Activated CD8-positive, alpha-beta memory T cell treated with anti-CD3 and anti-CD28 coated beads, Interleukin-2, amount 50 U/mL, for 24 hours (primary cell): ENCODE data around the gene CAPNS1.
"Not testable (repeated sequence)": the region's sequence is repeated elsewhere in the genome, so short reads cannot be mapped to it uniquely, and the experiment has no call there.

Source experiments
- DNase-seq: peaks from one replicate; pipeline ENCODE4 v3.0.0-alpha.2; 2020; ENCODE audit errors: extremely low read depth

CAPNS1 gene

GRCh38 chr19:36151144-36152018, 11.5 kb downstream of the CAPNS1 start:
- no peak for DNase-seq

GRCh38 chr19:36152019-36152351, 12.1 kb downstream of the CAPNS1 start:
- no peak for DNase-seq

GRCh38 chr19:36152352-36153091, 12.7 kb downstream of the CAPNS1 start, which contains the start of gene COX7A1:
COX7A1 (minus strand) TSS chr19:36152447; CDS start chr19:36152407, 40 bp downstream.
- DNase-seq: no peak

GRCh38 chr19:36153126-36153525, 13.3 kb downstream of the CAPNS1 start:
- DNase-seq: no peak

DNA sequence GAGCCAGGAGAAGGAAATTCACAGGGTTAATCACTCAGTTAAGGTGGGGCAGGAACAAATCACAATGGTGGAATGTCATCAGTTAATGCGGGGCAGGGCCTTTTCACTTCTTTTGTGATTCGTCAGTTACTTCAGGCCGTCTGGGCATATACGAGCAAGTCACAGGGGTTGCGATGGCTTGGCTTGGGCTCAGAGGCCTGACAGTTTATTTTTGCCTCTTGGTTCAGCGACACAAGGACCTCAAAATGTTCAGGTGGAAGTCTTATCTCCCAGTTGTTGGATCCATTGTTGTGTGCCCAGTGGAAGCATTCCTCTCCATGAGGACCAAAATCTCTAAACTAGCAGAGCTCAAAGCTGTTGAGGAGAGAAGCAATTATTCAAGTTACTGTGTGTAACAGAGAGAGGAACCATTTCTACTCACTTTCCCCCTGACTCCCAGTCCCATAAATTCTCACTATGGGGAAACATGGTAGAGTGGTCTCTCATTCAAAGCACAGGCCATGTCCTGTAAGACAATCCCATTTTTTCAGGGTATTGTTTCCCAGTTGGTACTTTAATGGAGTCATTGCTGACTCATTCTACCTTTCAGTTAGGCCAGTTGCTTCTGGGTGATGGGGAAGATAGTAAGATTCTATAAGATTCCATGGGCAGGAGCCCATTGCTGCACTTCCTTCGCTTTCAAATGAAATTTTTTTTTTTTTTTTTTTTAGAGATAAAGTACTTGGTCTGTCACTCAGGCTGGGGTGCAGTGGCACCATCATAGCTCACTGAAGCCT, 21.1 kb downstream of the CAPNS1 start:
- no peak for DNase-seq

DNA sequence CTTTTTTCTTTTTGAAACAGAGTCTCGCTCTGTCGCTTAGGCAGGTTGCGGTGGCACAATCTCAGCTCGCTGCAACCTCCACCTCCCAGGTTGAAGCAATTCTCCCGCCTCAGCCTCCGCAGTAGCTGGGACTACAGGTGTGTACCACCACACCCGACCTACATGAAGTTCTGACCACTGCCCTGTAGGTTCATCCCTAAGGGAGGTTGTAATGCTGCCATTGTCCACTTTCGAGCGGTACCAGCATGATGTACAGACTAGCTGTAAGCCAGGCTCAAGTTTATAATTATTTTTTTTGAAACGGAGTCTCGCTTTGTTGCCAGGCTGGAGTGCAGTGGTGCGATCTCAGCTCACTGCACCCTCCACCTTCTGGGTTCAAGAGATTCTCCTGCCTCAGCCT, 23.9 kb downstream of the CAPNS1 start:
- DNase-seq: no peak

DNA sequence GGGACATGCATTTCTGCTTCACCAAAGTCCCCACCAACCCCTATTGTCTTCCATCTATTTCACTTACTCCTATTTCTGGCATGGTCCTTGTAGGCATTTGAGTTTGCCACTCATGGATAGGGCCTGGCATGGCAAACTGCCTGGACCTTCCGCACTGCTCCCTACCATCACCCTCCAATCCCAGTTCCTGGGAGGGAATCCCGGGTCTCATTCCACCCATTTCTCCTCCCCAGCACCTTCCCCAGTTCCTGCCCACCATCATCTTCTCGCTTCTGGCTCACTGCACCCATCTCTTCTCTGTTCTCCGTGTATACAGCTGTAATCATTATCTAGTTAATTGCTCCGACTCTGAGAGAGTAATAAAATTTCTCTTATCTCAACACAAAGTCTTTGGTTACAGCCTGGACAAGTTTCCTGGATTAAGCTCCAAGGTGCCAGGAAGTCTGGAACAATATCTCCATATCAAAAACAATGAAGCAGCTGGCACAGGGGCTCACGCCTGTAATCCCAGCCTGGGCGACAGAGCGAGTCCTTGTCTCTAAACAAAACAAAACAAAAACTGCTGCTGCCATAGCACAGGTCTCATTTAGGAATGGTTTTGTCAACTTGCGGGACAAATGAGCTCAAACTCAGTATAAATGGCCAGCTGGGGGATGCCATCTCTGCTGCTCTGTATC, 29.4 kb downstream of the CAPNS1 start:
- no peak for DNase-seq

- no peak for DNase-seq
These were observed 33.0 kb downstream of the CAPNS1 start for GRCh38 chr19:36172852-36173251.

GRCh38 chr19:36173846-36174245, 34.0 kb downstream of the CAPNS1 start:
- DNase-seq: not testable (repeated sequence)

DNA sequence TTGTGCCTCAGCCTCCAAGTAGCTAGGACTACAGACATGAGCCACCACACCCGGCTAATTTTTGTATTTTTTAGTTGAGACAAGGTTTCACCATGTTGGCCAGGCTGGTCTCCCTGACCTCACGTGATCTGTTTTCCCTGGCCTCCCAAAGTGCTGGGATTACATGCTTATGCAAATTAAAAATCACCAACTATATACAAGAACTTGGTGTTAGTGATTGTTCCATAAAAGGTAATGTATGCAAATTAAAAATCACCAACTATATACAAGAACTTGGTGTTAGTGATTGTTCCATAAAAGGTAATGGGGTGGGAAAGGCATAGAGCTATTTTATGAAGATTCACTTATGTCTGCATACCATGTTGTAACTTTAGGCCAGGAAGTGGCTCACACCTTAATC, 39.2 kb downstream of the CAPNS1 start:
- DNase-seq: not testable (repeated sequence)

DNA sequence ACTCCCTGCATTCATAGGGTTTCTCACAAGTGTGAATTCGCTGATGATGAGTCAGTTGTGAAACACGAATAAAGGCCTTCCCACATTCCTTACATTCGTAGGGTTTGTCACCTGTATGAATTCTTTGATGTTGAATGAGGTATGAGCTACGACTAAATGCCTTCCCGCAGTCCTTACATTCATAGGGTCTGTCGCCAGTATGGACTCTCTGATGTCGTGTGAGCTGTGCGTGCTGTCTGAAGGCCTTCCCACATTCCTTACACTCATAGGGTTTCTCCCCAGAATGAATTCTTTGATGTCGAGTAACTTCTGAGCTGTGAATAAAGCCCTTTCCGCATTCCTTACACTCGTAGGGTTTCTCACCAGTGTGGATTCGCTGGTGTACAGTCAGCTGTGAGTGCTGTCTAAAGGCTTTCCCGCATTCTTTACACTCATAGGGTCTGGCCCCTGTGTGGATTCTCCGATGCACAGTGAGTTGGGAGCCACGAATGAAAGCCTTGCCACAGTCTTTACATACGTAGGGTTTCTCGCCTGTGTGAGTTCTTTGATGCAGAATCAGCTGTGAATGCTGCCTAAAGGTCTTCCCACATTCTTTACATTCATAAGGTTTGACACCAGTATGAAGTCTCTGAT, 42.9 kb downstream of the CAPNS1 start:
- DNase-seq: no peak

GRCh38 chr19:36183245-36183628, 43.4 kb downstream of the CAPNS1 start:
- no peak for DNase-seq

GRCh38 chr19:36186722-36187121, 46.9 kb downstream of the CAPNS1 start:
- DNase-seq: not testable (repeated sequence)

DNA sequence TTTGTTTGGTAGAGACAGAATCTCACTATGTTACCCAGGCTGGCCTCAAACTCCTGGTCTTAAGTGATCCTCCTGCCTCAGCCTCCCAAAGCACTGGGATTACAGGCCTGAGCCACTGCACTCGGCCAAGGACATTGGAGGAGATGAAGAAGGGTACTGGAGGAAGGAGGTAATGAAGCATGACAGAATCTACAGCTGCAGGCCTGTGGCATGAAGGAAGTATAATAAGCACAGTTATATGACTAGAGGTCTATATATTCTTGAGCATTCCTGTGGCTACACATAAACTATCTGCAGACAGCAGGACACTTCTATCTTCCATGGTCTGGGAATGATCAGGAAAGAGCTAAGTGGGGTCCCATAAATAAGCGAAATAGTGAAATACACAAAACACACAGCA, 56.4 kb downstream of the CAPNS1 start:
- no peak for DNase-seq

GRCh38 chr19:36198119-36198518, 58.3 kb downstream of the CAPNS1 start:
- no peak for DNase-seq
